Measurements from ENCODE around the gene LATS1.

- TF ChIP-seq REST (IDR thresholded peaks at IDR 0.05; ENCODE audit: borderline replicate concordance) (no peak), POLR2AphosphoS5 (IDR thresholded peaks at IDR 0.05) (no peak), EP300 (conservative IDR thresholded peaks at IDR 0.05; ENCODE audit: poor library complexity, severe bottlenecking) (no peak), TAF1 (IDR thresholded peaks at IDR 0.05; ENCODE audit: low read depth) (no peak), CTCF (IDR thresholded peaks at IDR 0.05; ENCODE audit: poor library complexity, severe bottlenecking) (no peak)
These were observed 81.8 kb downstream of the LATS1 start for GRCh38 chr6:149636124-149636523.

Data from neural cell (in vitro differentiated cells).